CD8-positive, alpha-beta memory T cell (primary cell): ENCODE results near the gene RNF208. TPM values are rescaled to one million over a fixed set of nuclear protein-coding genes. Genes with fewer than 3 reads are reported as not detected.

ENCODE experiments used
- CTCF ChIA-PET: fragments of 350-600 bp; sonication (Branson Sonifier 250); formaldehyde crosslinking; loops from one replicate; lab custom pipeline; 2021; ENCODE audit warnings: antibody characterized with exemption; lab: Charles Lee
- POLR2A ChIA-PET: fragments of 350-600 bp; sonication (Branson Sonifier 250); formaldehyde crosslinking; loops from one replicate; lab custom pipeline; 2021; ENCODE audit warnings: antibody characterized with exemption; lab: Charles Lee
- DNase-seq, 5 donors: peaks; one replicate each; pipeline versions ENCODE4 v3.0.0 to v3.0.0-alpha.2; 2020 to 2022; ENCODE audit warnings: mixed read lengths in 1 of 5
- H3K27ac ChIP-seq: one replicate; pipeline ENCODE4 v1.7.0; 2013; ENCODE audit warnings: low read depth, mild to moderate bottlenecking, low read length, moderate library complexity
- H3K27me3 ChIP-seq: 2 replicates; pipeline ENCODE4 v1.7.0; 2013; ENCODE audit warnings: low read length, mild to moderate bottlenecking; ENCODE audit not compliant: insufficient read depth, poor library complexity, severe bottlenecking
- H3K36me3 ChIP-seq: 2 replicates; pipeline ENCODE4 v1.7.0; 2013; ENCODE audit warnings: mild to moderate bottlenecking, low read length, moderate library complexity; ENCODE audit not compliant: insufficient read depth
- H3K4me1 ChIP-seq: 2 replicates; pipeline ENCODE4 v1.7.0; 2013; ENCODE audit warnings: mild to moderate bottlenecking, low read length, moderate library complexity; ENCODE audit not compliant: insufficient read depth
- H3K4me3 ChIP-seq: 2 replicates; pipeline ENCODE4 v1.7.0; 2013; ENCODE audit warnings: mild to moderate bottlenecking, low read length
- H3K9me3 ChIP-seq: 2 replicates; pipeline ENCODE4 v1.7.0; 2013; ENCODE audit warnings: mild to moderate bottlenecking, low read length
- H3K27ac Mint-ChIP-seq, 8 donors: one replicate each; pipeline ENCODE4 v1.8.0; 2020 to 2021; ENCODE audit warnings: mixed read lengths in 8 of 8, mild to moderate bottlenecking in 6 of 8, inconsistent platforms in 3 of 8, moderate library complexity in 3 of 8
- H3K27me3 Mint-ChIP-seq, 2 donors: one replicate each; pipeline ENCODE4 v1.8.0; 2020 to 2021; ENCODE audit warnings: mixed read lengths in 2 of 2, mild to moderate bottlenecking in 1 of 2, moderate library complexity in 1 of 2
- H3K36me3 Mint-ChIP-seq, 3 donors: one replicate each; pipeline ENCODE4 v1.8.0; 2020 to 2021; ENCODE audit warnings: mixed read lengths in 3 of 3, inconsistent platforms in 1 of 3, mild to moderate bottlenecking in 1 of 3
- H3K4me1 Mint-ChIP-seq, 3 donors: one replicate each; pipeline ENCODE4 v1.8.0; 2020 to 2021; ENCODE audit warnings: mixed read lengths in 3 of 3, inconsistent platforms in 1 of 3, mild to moderate bottlenecking in 1 of 3
- H3K4me3 Mint-ChIP-seq, 7 donors: one replicate each; pipeline ENCODE4 v1.8.0; 2020 to 2021; ENCODE audit warnings: mixed read lengths in 7 of 7, mild to moderate bottlenecking in 6 of 7, moderate library complexity in 4 of 7, inconsistent platforms in 2 of 7
- H3K9me3 Mint-ChIP-seq, 5 donors: one replicate each; pipeline ENCODE4 v1.8.0; 2020 to 2022; ENCODE audit warnings: mixed read lengths in 5 of 5, mild to moderate bottlenecking in 3 of 5, moderate library complexity in 2 of 5, inconsistent platforms in 1 of 5
- polyA plus RNA-seq: library from polyadenylated mRNA; unstranded; fragments of 300-500 nt; fragmentation: Illumina TruSeq; gene quantifications from one replicate; pipeline ENCODE4 v1.2.3, GENCODE V29; 2021
- total RNA-seq, 2 experiments: library from RNA; stranded (reverse); gene quantifications; one replicate each; pipeline ENCODE4 v1.2.3, GENCODE V29; 2021

The RNF208 gene
- total and polyA plus RNA-seq, 3 experiments from 2014 or later: 2.7 to 3.3 TPM; not detected in 1

DNA sequence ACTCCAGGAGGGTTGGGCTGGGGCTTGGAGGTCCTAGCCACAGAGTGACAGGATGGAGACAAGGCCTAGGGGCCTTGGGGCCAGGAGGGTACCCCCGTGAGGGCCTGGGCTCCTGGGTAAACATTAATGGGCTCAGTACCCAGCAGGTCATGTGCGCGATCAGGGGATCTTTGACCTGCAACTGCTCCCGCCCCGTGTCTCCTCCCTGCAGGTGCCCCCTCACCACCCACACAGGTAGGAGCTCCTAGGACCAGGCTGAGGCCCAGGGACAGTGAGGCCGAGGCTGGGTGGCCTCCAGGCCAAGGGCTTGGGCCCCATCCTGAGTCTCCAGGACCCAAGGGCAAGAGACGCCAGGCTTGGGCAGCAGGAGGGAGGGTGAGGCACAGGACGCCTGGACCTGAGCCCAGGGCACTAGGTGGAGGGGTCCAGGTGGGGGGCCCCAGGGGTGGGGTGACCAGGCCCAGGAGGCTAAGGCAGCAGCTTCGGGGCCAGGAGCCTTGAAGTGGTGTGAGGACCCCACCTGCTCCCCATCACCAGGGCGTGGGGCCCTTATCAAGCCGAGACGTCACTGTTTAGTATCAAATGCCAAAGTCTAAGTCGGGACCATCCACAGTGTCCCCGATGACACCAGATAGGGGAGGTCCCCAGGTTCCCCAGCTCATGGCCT lies 8.8 kb upstream of the RNF208 start, which contains the start of gene SLC34A3:
SLC34A3 (plus strand) TSS at position 197 of the 667 bp plus-strand sequence. CDS start 802 bp downstream, outside the sequence.
- H3K27me3 Mint-ChIP-seq: peaks cover 2 to 15% of the 10 kb centered on the region in 2 donors
- Histone ChIP-seq H3K27me3 (no peaks in the 10 kb centered on the region), H3K4me1 (peaks cover under 1% of the 10 kb centered on the region), H3K9me3 (no peaks in the 10 kb centered on the region), H3K4me3 (no peak within 1 kb of the TSS), H3K27ac (no peak within 1 kb of the TSS), H3K36me3 (no peaks in the 10 kb centered on the region)
- CTCF ChIA-PET: interaction anchor here (0.6 to 1.7 kb wide), 2 partner anchors 9 to 184 kb away, joined by 4 read pairs; no protein-coding TSS in a partner anchor
- peaks cover 2 to 5% (median 4%) of the 10 kb centered on the region in 3 donors for H3K4me1 Mint-ChIP-seq
- no peak within 1 kb of the TSS for H3K4me3 Mint-ChIP-seq
- POLR2A ChIA-PET: no interaction called here
- DNase-seq: no peak
- H3K27ac Mint-ChIP-seq: peak within 1 kb of the TSS in 2 of 8 donors; percentile 65 to 74
- no peaks in the 10 kb centered on the region for H3K36me3 Mint-ChIP-seq
- H3K9me3 Mint-ChIP-seq: no peaks in the 10 kb centered on the region

DNA sequence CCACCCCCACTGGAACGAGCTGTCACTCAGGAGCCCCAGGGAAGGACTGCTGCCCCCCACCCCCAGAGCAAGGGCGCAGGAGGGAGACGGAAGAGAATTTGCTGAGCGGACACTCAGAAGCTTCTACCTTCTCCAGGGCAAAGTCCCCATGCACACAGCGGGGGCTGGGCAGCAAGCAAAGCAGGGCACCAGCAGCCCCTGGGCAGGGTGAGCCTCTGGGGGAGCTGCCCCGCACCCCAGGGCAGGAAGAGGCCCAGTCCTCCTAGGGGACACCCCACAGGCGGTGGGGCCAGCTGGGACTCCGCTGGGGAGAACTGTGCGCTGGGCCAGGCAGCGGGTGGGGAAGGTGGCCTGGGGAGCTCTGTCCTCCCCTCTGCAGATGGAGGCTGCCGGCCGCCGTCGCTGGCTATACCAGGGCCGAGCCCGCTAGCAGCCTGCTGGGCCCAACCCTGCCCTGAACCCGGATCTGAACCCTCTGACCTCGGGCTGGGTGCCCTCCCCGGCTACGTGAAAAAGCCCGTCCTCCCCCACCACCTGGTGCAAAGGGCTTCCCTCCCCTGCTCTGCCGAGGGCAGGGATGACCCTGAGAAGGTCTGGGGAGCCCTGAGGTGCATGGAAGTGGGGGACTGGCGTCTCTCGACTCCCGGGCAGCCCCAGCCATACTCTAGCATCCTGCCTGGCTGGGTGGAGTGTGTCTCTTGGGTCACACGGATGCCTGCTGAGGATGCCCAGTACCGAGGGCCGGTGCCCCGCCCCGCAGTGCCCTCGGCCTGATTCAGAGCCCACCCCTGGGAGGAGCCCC lies 8.1 kb upstream of the RNF208 start:
- Mint-ChIP-seq H3K4me1 (peaks cover 3 to 5% (median 4%) of the 10 kb centered on the region in 3 donors), H3K9me3 (no peaks in the 10 kb centered on the region), H3K4me3 (no peak overlapping the region), H3K27ac (peak overlapping the region in 1 of 8 donors; percentile 65), H3K27me3 (peaks cover 2 to 13% of the 10 kb centered on the region in 2 donors), H3K36me3 (no peaks in the 10 kb centered on the region)
- Histone ChIP-seq H3K4me3 (no peak overlapping the region), H3K27ac (no peak overlapping the region), H3K4me1 (no peaks in the 10 kb centered on the region), H3K9me3 (no peaks in the 10 kb centered on the region), H3K27me3 (no peaks in the 10 kb centered on the region), H3K36me3 (no peaks in the 10 kb centered on the region)
- no peak for DNase-seq
- CTCF ChIA-PET: interaction anchor here (1.7 kb wide), 1 partner anchor 9 kb away, joined by 4 read pairs; no protein-coding TSS in a partner anchor
- POLR2A ChIA-PET: no interaction called here

DNA sequence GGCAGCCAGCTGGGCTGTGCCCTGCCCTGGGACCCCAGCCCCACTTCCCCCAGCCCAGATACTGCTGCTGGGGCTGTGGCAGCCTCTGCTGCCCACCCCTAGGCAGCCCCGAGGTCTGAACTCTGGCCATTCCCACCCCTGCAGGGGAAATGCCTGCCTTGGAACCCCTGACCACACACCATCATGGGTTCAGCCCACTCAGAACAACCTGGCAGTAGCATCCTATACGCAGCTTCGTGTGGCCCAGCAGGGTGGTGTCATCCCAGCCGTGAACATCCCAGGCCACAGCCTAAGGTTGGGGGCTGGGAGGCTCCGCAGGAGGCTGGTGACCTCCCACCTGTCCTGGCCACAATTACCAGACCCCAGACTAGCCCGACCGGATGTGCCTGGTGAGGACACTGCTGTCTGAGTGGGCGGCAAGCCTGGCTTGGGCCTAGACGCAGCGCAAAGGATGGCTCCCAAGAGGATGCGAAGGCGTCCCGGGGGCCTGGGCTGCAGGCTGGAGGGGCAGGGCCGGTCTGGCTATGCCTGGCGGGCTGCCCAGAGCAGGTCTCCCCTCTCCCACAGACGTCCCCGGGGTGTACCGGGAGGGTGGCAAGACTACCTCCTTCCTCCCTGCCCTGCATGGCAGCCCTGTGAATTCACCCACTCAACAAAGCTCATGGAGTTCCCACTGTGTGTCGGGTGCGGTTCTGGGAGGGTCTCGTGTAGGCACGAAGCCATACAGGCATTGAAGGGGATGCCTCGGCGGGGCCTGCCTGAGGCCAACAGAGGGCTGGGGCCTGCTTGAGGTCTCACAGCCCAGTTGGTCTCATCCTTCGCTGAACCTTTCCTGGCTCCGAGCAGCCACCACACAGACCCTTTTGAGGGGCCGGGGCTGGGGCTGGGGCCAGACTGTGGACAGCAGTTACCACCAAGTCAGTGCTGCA lies 7.2 kb upstream of the RNF208 start:
- ChIA-PET POLR2A (no interaction called here), CTCF (interaction anchor here (1.7 kb wide), 1 partner anchor 10 kb away, joined by 4 read pairs; no protein-coding TSS in a partner anchor)

DNA sequence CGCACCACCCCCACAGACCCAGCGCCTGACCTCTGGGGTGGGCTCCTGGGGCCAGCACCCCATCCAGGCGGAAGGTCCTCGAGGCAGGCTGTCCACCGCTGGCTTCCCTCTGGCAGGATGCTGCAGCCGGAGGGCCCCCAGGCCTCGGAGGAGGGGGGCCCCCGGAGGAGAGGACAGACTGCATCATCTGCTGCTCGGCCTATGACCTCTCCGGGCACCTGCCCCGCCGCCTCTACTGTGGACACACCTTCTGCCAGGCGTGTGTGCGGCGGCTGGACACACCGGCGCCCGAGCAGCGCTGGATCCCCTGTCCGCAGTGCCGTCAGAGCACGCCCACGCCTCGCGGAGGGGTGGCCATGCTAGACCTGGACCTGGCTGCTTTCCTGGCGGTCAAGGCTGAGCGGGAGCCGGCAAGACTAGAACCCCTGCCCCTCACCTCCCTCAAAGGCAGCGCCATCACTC lies 6.5 kb upstream of the RNF208 start:
- Histone ChIP-seq H3K27me3 (no peaks in the 10 kb centered on the region), H3K4me3 (no peak overlapping the region), H3K9me3 (no peaks in the 10 kb centered on the region), H3K27ac (no peak overlapping the region), H3K4me1 (peaks cover 6% of the 10 kb centered on the region), H3K36me3 (no peaks in the 10 kb centered on the region)
- no peaks in the 10 kb centered on the region for H3K9me3 Mint-ChIP-seq
- peaks cover 2 to 7% of the 10 kb centered on the region in 2 donors for H3K27me3 Mint-ChIP-seq
- no peak for DNase-seq
- H3K27ac Mint-ChIP-seq: no peak overlapping the region
- H3K36me3 Mint-ChIP-seq: no peaks in the 10 kb centered on the region
- H3K4me3 Mint-ChIP-seq: no peak overlapping the region
- CTCF ChIA-PET: interaction anchor here (0.6 to 4.6 kb wide), 4 partner anchors 39 to 142 kb away, joined by 3 to 30 read pairs (median 14); partner anchors contain the start of genes ANAPC2, MAN1B1 and SSNA1
- peaks cover 3 to 8% (median 4%) of the 10 kb centered on the region in 3 donors for H3K4me1 Mint-ChIP-seq
- POLR2A ChIA-PET: no interaction called here

More for the DNA sequence above, 7.2 kb upstream of the RNF208 start:
- H3K27ac ChIP-seq: no peak overlapping the region
- no peak overlapping the region for H3K4me3 Mint-ChIP-seq
- peaks cover 2 to 7% of the 10 kb centered on the region in 2 donors for H3K27me3 Mint-ChIP-seq
- no peaks in the 10 kb centered on the region for H3K4me1 ChIP-seq
- H3K27me3 ChIP-seq: no peaks in the 10 kb centered on the region
- H3K9me3 Mint-ChIP-seq: no peaks in the 10 kb centered on the region
- H3K36me3 ChIP-seq: no peaks in the 10 kb centered on the region
- H3K4me1 Mint-ChIP-seq: peaks cover 3 to 5% (median 4%) of the 10 kb centered on the region in 3 donors
- H3K27ac Mint-ChIP-seq: no peak overlapping the region
- H3K4me3 ChIP-seq: no peak overlapping the region
- H3K9me3 ChIP-seq: no peaks in the 10 kb centered on the region
- DNase-seq: no peak
- H3K36me3 Mint-ChIP-seq: no peaks in the 10 kb centered on the region

DNA sequence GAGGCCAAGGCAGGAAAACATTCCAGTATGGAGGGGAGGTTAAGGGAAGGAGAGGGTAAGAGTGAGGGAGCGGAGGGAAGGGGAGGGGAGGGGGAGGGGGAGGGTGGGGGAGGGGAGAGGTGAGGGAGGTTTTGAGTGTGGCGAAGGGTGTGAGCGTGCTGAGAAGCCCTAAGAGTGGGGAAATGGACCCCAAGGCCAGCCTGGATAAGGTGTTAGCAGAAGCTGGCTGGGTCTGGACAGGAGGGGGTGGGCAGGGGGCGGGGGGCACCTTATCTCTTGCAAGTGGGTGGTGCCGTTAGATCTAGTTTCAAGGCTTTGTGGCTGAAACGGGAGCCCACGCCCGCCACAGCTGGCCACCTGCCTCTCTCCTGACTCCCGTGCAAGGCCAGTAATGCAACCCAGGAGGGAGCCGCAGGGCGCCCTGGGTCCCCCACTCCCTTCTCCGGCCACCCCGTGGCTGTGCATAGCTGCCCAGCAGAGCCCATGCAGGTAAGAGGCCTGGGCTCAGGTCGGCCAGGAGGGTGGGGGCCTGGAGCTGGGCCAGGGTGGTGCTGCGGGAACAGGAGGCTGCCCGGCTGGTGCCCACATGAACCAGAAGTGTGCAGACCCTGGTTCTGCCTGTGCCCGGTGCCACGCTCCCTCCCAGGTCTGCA lies 5.9 kb upstream of the RNF208 start:
- peak overlapping the region in 1 of 7 donors; percentile 17 for H3K4me3 Mint-ChIP-seq
- H3K27ac Mint-ChIP-seq: peak overlapping the region in 2 of 8 donors; percentile 60
- DNase-seq: no peak
- H3K27me3 Mint-ChIP-seq: peaks cover 2 to 7% of the 10 kb centered on the region in 2 donors
- ChIA-PET CTCF (interaction anchor here (0.6 to 4.6 kb wide), 15 partner anchors 9 to 441 kb away, joined by 3 to 30 read pairs (median 6); partner anchors contain the start of genes ABCA2, ANAPC2, DPP7 and MAN1B1), POLR2A (no interaction called here)
- H3K36me3 Mint-ChIP-seq: no peaks in the 10 kb centered on the region
- Histone ChIP-seq H3K9me3 (no peaks in the 10 kb centered on the region), H3K36me3 (no peaks in the 10 kb centered on the region), H3K4me1 (peaks cover 8% of the 10 kb centered on the region), H3K27ac (no peak overlapping the region), H3K27me3 (no peaks in the 10 kb centered on the region), H3K4me3 (no peak overlapping the region)
- H3K4me1 Mint-ChIP-seq: peaks cover 4 to 12% (median 4%) of the 10 kb centered on the region in 3 donors
- H3K9me3 Mint-ChIP-seq: no peaks in the 10 kb centered on the region

DNA sequence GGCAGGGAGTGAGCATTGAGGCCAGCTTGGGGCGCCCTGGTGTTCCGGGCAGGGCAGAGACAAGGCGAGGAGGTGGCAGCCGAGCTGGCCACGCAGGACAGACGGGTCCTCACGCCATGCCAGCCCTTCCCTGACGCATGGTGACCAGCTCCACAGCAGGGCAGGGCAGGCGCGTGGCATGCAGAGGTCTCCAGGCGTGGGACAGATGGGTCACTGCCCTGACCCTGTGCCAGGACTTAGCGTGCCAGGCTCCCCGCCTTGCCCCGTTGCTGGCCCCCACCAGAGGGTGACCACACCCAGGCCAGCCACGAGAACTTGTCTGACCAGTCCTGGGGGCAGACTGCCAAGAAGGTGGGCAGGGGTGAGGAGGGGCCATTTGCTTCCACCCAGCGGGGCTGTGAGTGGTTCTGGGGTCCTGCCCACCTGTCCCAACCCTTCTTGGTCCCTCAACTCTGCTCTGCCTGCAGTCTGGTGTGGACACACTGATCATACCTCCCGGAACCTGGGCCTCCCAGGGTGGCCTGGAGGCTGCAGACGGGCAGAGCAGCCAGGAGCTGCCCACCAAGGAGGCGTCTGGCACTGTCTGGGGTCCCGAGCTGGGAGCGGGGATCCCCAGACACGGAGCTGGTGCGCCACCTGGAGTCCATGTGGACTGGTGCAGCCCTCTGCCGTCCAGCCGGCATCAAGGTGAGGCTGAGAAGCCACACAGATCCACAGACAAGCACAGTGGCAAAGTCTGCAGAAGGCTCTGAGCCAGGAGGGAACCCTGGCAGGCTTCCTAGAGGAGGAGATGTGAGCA lies 5.2 kb upstream of the RNF208 start, which contains the start of gene RNF224:
RNF224 (plus strand) TSS at position 449 of the 799 bp plus-strand sequence. CDS start 834 bp downstream, outside the sequence.
- Mint-ChIP-seq H3K9me3 (no peaks in the 10 kb centered on the region), H3K27ac (peak within 1 kb of the TSS in 3 of 8 donors; percentile 47 to 60 (median 60)), H3K4me1 (peaks cover 4 to 15% (median 5%) of the 10 kb centered on the region in 3 donors), H3K27me3 (peaks cover 2 to 7% of the 10 kb centered on the region in 2 donors), H3K36me3 (no peaks in the 10 kb centered on the region), H3K4me3 (peak within 1 kb of the TSS in 2 of 7 donors; percentile 6 to 17)
- peak; percentile 73 to 87 (median 76) for DNase-seq
- no peaks in the 10 kb centered on the region for H3K9me3 ChIP-seq
- ChIA-PET CTCF (interaction anchor here (0.8 to 4.6 kb wide), 18 partner anchors 10 to 440 kb away, joined by 3 to 30 read pairs (median 5); partner anchors contain the start of genes ABCA2, ANAPC2, DPP7 and MAN1B1), POLR2A (interaction anchor here (0.7 to 1.0 kb wide), 2 partner anchors 26 to 181 kb away, joined by 4 to 5 read pairs; partner anchors contain the start of gene TPRN)
- no peak within 1 kb of the TSS for H3K4me3 ChIP-seq
- H3K36me3 ChIP-seq: no peaks in the 10 kb centered on the region
- no peak within 1 kb of the TSS for H3K27ac ChIP-seq
- H3K27me3 ChIP-seq: no peaks in the 10 kb centered on the region
- H3K4me1 ChIP-seq: peaks cover 13% of the 10 kb centered on the region
